GM10266 (cell line): Measurements from ENCODE around the gene RAPGEF2.

ENCODE experiments used
- DNase-seq: peaks from one replicate; pipeline ENCODE4 v3.0.0; 2012; ENCODE audit errors: extremely low spot score
- TF ChIP-seq, protein P1 (sequence below): IDR thresholded peaks from 2 replicates; pipeline ENCODE4 v1.5.1; 2012; ENCODE audit warnings: mild to moderate bottlenecking, low read depth; ENCODE audit not compliant: control insufficient read depth, insufficient read depth; ENCODE audit errors: missing control alignments

The RAPGEF2 gene

DNA sequence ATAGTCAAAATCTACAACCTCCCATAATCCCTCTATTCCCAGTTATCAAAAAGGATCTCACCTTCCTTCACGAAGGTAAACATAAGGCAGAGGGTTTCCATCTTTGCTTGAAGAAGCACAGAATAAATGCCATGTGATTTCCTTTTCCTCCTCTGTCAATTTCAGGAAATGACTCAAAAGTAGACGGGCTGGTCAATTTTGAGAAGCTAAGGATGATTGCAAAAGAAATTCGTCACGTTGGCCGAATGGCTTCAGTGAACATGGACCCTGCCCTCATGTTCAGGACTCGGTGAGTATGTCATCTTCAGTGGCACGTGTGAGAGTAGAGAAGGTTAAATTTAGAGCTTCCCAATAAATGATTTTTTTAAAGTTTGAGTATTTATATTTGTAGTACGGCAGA lies 240.2 kb downstream of the RAPGEF2 start:
- DNase-seq = no peak
- TF ChIP-seq, protein P1, sequence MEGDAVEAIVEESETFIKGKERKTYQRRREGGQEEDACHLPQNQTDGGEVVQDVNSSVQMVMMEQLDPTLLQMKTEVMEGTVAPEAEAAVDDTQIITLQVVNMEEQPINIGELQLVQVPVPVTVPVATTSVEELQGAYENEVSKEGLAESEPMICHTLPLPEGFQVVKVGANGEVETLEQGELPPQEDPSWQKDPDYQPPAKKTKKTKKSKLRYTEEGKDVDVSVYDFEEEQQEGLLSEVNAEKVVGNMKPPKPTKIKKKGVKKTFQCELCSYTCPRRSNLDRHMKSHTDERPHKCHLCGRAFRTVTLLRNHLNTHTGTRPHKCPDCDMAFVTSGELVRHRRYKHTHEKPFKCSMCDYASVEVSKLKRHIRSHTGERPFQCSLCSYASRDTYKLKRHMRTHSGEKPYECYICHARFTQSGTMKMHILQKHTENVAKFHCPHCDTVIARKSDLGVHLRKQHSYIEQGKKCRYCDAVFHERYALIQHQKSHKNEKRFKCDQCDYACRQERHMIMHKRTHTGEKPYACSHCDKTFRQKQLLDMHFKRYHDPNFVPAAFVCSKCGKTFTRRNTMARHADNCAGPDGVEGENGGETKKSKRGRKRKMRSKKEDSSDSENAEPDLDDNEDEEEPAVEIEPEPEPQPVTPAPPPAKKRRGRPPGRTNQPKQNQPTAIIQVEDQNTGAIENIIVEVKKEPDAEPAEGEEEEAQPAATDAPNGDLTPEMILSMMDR = no peak

DNA sequence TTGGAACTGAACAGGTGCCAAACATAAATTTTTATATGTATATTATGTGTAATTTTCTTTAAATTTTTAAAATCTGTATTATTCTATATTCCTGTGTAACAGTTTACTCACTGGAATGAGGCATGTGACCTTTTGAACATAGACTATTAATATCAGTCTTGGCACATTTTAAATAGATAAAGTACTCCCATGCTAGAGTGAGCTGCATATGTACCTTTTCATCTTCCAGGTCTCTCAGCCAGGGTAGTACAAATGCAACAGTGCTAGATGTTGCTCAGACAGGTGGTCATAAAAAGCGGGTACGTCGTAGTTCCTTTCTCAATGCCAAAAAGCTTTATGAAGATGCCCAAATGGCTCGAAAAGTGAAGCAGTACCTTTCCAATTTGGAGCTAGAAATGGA lies 242.0 kb downstream of the RAPGEF2 start:
- TF ChIP-seq, protein P1 = no peak
- no peak for DNase-seq

DNA sequence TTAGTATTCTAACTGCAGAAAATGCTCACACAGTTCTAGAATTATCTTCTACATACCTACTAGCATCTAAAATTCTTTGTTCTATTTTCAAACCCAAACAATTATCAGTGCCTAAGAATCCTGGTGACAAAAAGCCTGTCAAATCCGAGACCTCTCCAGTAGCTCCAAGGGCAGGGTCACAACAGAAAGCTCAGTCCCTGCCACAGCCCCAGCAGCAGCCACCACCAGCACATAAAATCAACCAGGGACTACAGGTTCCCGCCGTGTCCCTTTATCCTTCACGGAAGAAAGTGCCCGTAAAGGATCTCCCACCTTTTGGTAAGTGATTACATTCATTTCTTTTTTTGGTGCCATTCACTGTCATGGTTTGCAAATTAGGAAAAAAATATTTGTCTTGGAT lies 243.8 kb downstream of the RAPGEF2 start:
- no peak for DNase-seq
- TF ChIP-seq, protein P1 = no peak

DNA sequence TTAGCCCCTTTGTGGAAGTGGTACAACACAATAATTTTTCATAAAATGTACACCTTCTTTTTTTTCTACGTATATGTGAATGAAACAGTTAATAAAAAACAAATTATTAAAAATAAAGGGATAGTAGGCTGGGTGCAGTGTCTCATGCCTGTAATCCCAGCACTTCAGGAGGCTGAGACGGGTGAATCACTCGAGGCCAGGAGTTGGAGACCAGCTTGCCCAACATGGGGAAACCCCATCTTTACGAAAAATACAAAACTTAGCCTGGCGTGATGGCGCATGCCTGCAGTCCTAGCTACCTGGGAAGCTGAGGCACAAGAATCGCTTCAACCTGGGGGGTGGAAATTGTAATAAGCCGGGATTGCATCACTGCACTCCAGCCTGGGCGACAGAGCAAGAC lies 244.9 kb downstream of the RAPGEF2 start:
- TF ChIP-seq, protein P1 = no peak
- DNase-seq = no peak

DNA sequence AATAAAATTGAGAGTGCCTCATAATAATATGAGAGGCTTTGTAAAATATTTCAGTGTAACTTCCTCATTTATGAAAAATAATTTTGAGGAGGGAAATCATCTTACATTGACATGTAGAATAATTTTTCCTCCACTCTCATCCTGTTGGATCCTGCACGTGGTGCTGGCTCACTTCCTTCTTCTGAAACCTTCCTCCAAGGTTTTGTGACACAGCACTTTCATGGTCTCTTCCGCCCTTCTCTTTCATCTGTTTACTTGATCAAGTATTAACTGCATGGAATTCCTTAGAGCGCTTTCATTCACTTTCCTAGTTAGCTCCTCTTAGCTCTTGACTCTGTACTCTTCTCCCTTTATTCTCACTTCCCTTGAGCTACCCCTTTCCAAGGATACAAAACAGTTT lies 246.5 kb downstream of the RAPGEF2 start:
- TF ChIP-seq, protein P1 = no peak
- no peak for DNase-seq

DNA sequence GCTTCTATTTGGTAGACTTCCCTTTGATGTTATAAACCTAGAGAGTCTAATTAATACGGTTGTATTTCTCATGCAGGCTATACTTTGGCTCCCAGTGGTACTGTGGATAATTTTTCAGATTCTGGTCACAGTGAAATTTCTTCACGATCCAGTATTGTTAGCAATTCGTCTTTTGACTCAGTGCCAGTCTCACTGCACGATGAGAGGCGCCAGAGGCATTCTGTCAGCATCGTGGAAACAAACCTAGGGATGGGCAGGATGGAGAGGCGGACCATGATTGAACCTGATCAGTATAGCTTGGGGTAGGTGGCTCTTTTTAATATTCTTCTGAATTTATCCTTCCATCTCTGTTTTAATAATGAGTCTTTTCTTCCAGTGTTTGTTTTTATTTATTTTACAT lies 249.7 kb downstream of the RAPGEF2 start:
- DNase-seq = no peak
- TF ChIP-seq, protein P1 = no peak

DNA sequence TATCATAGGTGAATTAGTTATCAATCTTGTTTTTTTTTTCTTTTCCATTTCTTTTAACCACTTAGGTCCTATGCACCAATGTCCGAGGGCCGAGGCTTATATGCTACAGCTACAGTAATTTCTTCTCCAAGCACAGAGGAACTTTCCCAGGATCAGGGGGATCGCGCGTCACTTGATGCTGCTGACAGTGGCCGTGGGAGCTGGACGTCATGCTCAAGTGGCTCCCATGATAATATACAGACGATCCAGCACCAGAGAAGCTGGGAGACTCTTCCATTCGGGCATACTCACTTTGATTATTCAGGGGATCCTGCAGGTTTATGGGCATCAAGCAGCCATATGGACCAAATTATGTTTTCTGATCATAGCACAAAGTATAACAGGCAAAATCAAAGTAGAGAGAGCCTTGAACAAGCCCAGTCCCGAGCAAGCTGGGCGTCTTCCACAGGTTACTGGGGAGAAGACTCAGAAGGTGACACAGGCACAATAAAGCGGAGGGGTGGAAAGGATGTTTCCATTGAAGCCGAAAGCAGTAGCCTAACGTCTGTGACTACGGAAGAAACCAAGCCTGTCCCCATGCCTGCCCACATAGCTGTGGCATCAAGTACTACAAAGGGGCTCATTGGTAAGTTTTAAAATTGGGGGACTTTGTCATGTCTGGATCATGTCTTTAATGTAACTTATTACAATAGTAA lies 250.7 kb downstream of the RAPGEF2 start:
- TF ChIP-seq, protein P1 = no peak
- no peak for DNase-seq
